GM23338 (cell line): ENCODE data around the gene ZFPL1. TPM values are rescaled to one million over a fixed set of nuclear protein-coding genes. Genes with fewer than 3 reads are reported as not detected.
A peak's percentile ranks its signal among the peaks of the same experiment; 100 is the strongest.

ENCODE experiments used
- ATAC-seq: fragments of 200-7000 bp; cut with Tn5 transposase; 3 replicates; pipeline ENCODE4 v1.9.1; 2020
- DNase-seq: peaks from one replicate; pipeline ENCODE4 v3.0.0-alpha.2; 2015; ENCODE audit warnings: low spot score
- H2AFZ ChIP-seq: fragments of 200-600 bp; sonication (generic); 2 replicates; pipeline ENCODE4 v1.8.0; 2016; ENCODE audit warnings: antibody characterized with exemption, mild to moderate bottlenecking, moderate library complexity
- H3F3A ChIP-seq: fragments of 200-600 bp; sonication (generic); replicated peaks from 2 replicates; pipeline ENCODE4 v1.8.0; 2017; ENCODE audit warnings: antibody characterized with exemption, mixed run types, low read depth
- H3K27ac ChIP-seq: fragments of 200-600 bp; sonication (generic); 2 replicates; pipeline ENCODE4 v1.6.1; 2016; ENCODE audit warnings: low read depth
- H3K27me3 ChIP-seq: fragments of 200-600 bp; sonication (generic); 2 replicates; pipeline ENCODE4 v1.8.0; 2016; ENCODE audit warnings: mild to moderate bottlenecking, mixed run types, moderate library complexity; ENCODE audit not compliant: insufficient read depth
- H3K36me3 ChIP-seq: fragments of 200-600 bp; sonication (generic); 2 replicates; pipeline ENCODE4 v1.8.0; 2016; ENCODE audit warnings: mild to moderate bottlenecking; ENCODE audit not compliant: insufficient read depth
- H3K4me1 ChIP-seq: fragments of 200-600 bp; sonication (generic); 2 replicates; pipeline ENCODE4 v1.8.0; 2016; ENCODE audit warnings: mild to moderate bottlenecking, moderate library complexity; ENCODE audit not compliant: insufficient read depth
- H3K4me2 ChIP-seq: fragments of 200-600 bp; sonication (generic); 2 replicates; pipeline ENCODE4 v1.7.1; 2017; ENCODE audit warnings: mixed run types
- H3K4me3 ChIP-seq: fragments of 200-600 bp; sonication (generic); 2 replicates; pipeline ENCODE4 v1.6.1; 2016; ENCODE audit warnings: mixed run types
- H3K79me2 ChIP-seq: fragments of 200-600 bp; sonication (generic); replicated peaks from 2 replicates; pipeline ENCODE4 v1.8.0; 2017; ENCODE audit warnings: mild to moderate bottlenecking; ENCODE audit not compliant: insufficient read depth
- H3K9me2 ChIP-seq: fragments of 200-600 bp; sonication (generic); 2 replicates; pipeline ENCODE4 v1.8.0; 2017; ENCODE audit not compliant: insufficient read depth
- H4K20me1 ChIP-seq: fragments of 200-600 bp; sonication (generic); replicated peaks from 2 replicates; pipeline ENCODE4 v1.8.0; 2017; ENCODE audit warnings: mild to moderate bottlenecking; ENCODE audit not compliant: insufficient read depth
- H3K27ac Mint-ChIP-seq: 2 replicates; pipeline ENCODE4 v1.8.0; 2020; ENCODE audit warnings: inconsistent platforms, mild to moderate bottlenecking, moderate library complexity, mixed read lengths
- H3K27me3 Mint-ChIP-seq: 3 replicates; pipeline ENCODE4 v1.8.0; 2022; ENCODE audit warnings: low read depth, mild to moderate bottlenecking, moderate library complexity, mixed read lengths, inconsistent platforms; ENCODE audit not compliant: insufficient read depth, poor library complexity
- H3K36me3 Mint-ChIP-seq: 3 replicates; pipeline ENCODE4 v1.8.0; 2021; ENCODE audit warnings: low read depth, mild to moderate bottlenecking, inconsistent platforms, moderate library complexity, mixed read lengths
- H3K4me1 Mint-ChIP-seq: 3 replicates; pipeline ENCODE4 v1.8.0; 2020; ENCODE audit warnings: mild to moderate bottlenecking, inconsistent platforms, mixed read lengths
- H3K4me3 Mint-ChIP-seq: 3 replicates; pipeline ENCODE4 v1.8.0; 2021; ENCODE audit warnings: moderate library complexity, mild to moderate bottlenecking, inconsistent platforms, mixed read lengths
- H3K9me3 Mint-ChIP-seq: 3 replicates; pipeline ENCODE4 v1.8.0; 2020; ENCODE audit warnings: moderate library complexity, mild to moderate bottlenecking, inconsistent platforms, mixed read lengths
- CREB1 ChIP-seq: fragments of 250-450 bp; sonication (Bioruptor Pico); IDR thresholded peaks from 2 replicates; pipeline ENCODE4 v1.5.0; 2020; ENCODE audit warnings: low read depth, mild to moderate bottlenecking, moderate library complexity
- CTCF ChIP-seq, 2 experiments: fragments of 200-600 bp in 1 of 2; sonication (generic) in 1 of 2; conservative IDR thresholded peaks; 2 replicates each; pipeline versions ENCODE4 v1.5.1 to v1.6.1; 2016 to 2017; ENCODE audit warnings: antibody characterized with exemption in 2 of 2, low read depth in 2 of 2, mild to moderate bottlenecking in 2 of 2, moderate library complexity in 1 of 2
- ETS1 ChIP-seq: IDR thresholded peaks from 2 replicates; pipeline ENCODE4 v1.6.1; 2016; ENCODE audit warnings: antibody characterized with exemption
- EZH2 ChIP-seq: fragments of 200-600 bp; sonication (generic); IDR thresholded peaks from one replicate; pipeline ENCODE4 v1.8.0; 2017; ENCODE audit warnings: antibody characterized with exemption, mild to moderate bottlenecking, low read depth; ENCODE audit not compliant: unreplicated experiment
- EZH2phosphoT487 ChIP-seq: fragments of 200-600 bp; sonication (generic); IDR thresholded peaks from one replicate; pipeline ENCODE4 v1.8.1; 2018; ENCODE audit warnings: antibody characterized with exemption; ENCODE audit not compliant: unreplicated experiment
- JUNB ChIP-seq: IDR thresholded peaks from one replicate; pipeline ENCODE4 v1.6.1; 2016; ENCODE audit warnings: antibody characterized with exemption; ENCODE audit not compliant: unreplicated experiment
- NANOG ChIP-seq: IDR thresholded peaks from 2 replicates; pipeline ENCODE4 v1.6.1; 2016; ENCODE audit warnings: antibody characterized with exemption, borderline replicate concordance
- STAT1 ChIP-seq: IDR thresholded peaks from one replicate; pipeline ENCODE4 v1.6.1; 2016; ENCODE audit warnings: antibody characterized with exemption; ENCODE audit not compliant: unreplicated experiment
- ZNF114 ChIP-seq: fragments of 250-450 bp; sonication (Bioruptor Pico); IDR thresholded peaks from 2 replicates; pipeline ENCODE4 v1.5.0; 2020; ENCODE audit warnings: mild to moderate bottlenecking, moderate library complexity
- ZNF331 ChIP-seq: fragments of 250-450 bp; sonication (Bioruptor Pico); IDR thresholded peaks from 2 replicates; pipeline ENCODE4 v1.5.0; 2020; ENCODE audit warnings: low read depth, mild to moderate bottlenecking, moderate library complexity
- polyA plus RNA-seq: library from polyadenylated mRNA; unstranded; fragments of >200 nt; fragmentation: Nextera tagmentation; extraction: Ambion mirVana; gene quantifications from 2 replicates; pipeline ENCODE4 v1.2.1, GENCODE V29; 2016
- total RNA-seq: library from RNA; depleted of rRNA; stranded (reverse); fragments of >200 nt; shearing (Covaris generic); gene quantifications from 2 replicates; pipeline ENCODE4 v1.2.3, GENCODE V29; 2014
- TF ChIP-seq, protein P1 (sequence below): fragments of 250-450 bp; sonication (Bioruptor Pico); IDR thresholded peaks from 2 replicates; pipeline ENCODE4 v1.5.0; 2020; ENCODE audit warnings: mild to moderate bottlenecking, moderate library complexity

ZFPL1 gene
- total and polyA plus RNA-seq, 2 experiments from 2014 or later, result 26.3 to 26.8 TPM

GRCh38 chr11:65045061-65045460 lies 39.0 kb upstream of the ZFPL1 start:
- Histone ChIP-seq H3K9me2 (no peaks in the 10 kb centered on the region), H3K27ac (no peak overlapping the region), H3K4me2 (no peak overlapping the region), H3K79me2 (peaks cover 18% of the 10 kb centered on the region), H3K4me3 (no peak overlapping the region), H3K27me3 (peaks cover 7% of the 10 kb centered on the region; the same call in 1 of the 2 replicates), H3F3A (0 out of 2 replicates have a peak, but pooled peaks cover 8% of the 10 kb centered on the region), H3K4me1 (peaks cover 3% of the 10 kb centered on the region; the same call in 1 of the 2 replicates), H3K36me3 (no peaks in the 10 kb centered on the region), H2AFZ (no peak overlapping the region), H4K20me1 (peaks cover 11% of the 10 kb centered on the region)
- Mint-ChIP-seq H3K36me3 (peaks cover 17% of the 10 kb centered on the region), H3K4me3 (no peak overlapping the region), H3K27me3 (peaks cover 8% of the 10 kb centered on the region), H3K27ac (no peak overlapping the region), H3K4me1 (peaks cover 17% of the 10 kb centered on the region), H3K9me3 (no peaks in the 10 kb centered on the region)
- ATAC-seq, result no peak
- no peak for DNase-seq
- TF ChIP-seq, protein P1, sequence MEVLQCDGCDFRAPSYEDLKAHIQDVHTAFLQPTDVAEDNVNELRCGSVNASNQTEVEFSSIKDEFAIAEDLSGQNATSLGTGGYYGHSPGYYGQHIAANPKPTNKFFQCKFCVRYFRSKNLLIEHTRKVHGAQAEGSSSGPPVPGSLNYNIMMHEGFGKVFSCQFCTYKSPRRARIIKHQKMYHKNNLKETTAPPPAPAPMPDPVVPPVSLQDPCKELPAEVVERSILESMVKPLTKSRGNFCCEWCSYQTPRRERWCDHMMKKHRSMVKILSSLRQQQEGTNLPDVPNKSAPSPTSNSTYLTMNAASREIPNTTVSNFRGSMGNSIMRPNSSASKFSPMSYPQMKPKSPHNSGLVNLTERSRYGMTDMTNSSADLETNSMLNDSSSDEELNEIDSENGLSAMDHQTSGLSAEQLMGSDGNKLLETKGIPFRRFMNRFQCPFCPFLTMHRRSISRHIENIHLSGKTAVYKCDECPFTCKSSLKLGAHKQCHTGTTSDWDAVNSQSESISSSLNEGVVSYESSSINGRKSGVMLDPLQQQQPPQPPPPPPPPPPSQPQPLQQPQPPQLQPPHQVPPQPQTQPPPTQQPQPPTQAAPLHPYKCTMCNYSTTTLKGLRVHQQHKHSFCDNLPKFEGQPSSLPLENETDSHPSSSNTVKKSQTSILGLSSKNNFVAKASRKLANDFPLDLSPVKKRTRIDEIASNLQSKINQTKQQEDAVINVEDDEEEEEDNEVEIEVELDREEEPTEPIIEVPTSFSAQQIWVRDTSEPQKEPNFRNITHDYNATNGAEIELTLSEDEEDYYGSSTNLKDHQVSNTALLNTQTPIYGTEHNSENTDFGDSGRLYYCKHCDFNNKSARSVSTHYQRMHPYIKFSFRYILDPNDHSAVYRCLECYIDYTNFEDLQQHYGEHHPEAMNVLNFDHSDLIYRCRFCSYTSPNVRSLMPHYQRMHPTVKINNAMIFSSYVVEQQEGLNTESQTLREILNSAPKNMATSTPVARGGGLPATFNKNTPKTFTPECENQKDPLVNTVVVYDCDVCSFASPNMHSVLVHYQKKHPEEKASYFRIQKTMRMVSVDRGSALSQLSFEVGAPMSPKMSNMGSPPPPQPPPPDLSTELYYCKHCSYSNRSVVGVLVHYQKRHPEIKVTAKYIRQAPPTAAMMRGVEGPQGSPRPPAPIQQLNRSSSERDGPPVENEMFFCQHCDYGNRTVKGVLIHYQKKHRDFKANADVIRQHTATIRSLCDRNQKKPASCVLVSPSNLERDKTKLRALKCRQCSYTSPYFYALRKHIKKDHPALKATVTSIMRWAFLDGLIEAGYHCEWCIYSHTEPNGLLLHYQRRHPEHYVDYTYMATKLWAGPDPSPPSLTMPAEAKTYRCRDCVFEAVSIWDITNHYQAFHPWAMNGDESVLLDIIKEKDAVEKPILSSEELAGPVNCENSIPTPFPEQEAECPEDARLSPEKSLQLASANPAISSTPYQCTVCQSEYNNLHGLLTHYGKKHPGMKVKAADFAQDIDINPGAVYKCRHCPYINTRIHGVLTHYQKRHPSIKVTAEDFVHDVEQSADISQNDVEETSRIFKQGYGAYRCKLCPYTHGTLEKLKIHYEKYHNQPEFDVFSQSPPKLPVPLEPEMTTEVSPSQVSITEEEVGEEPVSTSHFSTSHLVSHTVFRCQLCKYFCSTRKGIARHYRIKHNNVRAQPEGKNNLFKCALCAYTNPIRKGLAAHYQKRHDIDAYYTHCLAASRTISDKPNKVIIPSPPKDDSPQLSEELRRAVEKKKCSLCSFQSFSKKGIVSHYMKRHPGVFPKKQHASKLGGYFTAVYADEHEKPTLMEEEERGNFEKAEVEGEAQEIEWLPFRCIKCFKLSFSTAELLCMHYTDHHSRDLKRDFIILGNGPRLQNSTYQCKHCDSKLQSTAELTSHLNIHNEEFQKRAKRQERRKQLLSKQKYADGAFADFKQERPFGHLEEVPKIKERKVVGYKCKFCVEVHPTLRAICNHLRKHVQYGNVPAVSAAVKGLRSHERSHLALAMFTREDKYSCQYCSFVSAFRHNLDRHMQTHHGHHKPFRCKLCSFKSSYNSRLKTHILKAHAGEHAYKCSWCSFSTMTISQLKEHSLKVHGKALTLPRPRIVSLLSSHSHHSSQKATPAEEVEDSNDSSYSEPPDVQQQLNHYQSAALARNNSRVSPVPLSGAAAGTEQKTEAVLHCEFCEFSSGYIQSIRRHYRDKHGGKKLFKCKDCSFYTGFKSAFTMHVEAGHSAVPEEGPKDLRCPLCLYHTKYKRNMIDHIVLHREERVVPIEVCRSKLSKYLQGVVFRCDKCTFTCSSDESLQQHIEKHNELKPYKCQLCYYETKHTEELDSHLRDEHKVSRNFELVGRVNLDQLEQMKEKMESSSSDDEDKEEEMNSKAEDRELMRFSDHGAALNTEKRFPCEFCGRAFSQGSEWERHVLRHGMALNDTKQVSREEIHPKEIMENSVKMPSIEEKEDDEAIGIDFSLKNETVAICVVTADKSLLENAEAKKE (CRISPR knock-in tag), result no peak
- TF ChIP-seq CTCF (conservative IDR thresholded peaks at IDR 0.05; ENCODE audit: low read depth in 2 of 2), result peak in 1 of 2 experiments; percentile 30; a peak in 1 of 4 replicates

DNA sequence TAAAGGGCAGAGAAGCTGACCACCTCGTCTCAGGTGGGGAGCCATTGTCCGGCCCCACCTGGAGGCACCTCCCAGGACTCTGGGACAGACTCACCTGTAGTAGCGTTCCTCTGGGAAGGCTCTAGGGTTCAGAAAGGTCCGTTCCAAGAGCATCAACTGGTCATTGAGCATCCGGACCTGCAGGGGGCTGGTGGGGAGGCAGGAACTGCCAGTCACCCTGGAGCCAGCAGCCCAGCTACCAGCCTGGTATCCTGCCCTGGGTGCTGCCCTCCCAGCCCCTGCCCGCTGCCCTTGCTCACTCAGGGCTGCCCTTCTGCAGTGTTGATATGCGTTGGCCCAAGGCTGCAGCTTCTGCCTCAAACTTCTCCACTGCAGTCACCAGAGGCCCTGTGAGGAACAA lies 38.3 kb upstream of the ZFPL1 start:
- H3K27ac Mint-ChIP-seq, result no peak overlapping the region
- peaks cover 7% of the 10 kb centered on the region; the same call in 1 of the 2 replicates for H3K27me3 ChIP-seq
- no peak for TF ChIP-seq EZH2phosphoT487
- no peak for TF ChIP-seq ETS1
- TF ChIP-seq NANOG, result no peak
- TF ChIP-seq ZNF114 (CRISPR knock-in tag), result no peak
- no peak for TF ChIP-seq STAT1
- no peak for TF ChIP-seq CTCF (conservative IDR thresholded peaks at IDR 0.05; ENCODE audit: low read depth in 2 of 2)
- no peak for TF ChIP-seq ZNF331 (CRISPR knock-in tag)
- no peak for TF ChIP-seq EZH2
- TF ChIP-seq CREB1 (CRISPR knock-in tag), result no peak
- TF ChIP-seq JUNB, result no peak

More for the DNA sequence above, 38.3 kb upstream of the ZFPL1 start:
- Histone ChIP-seq H3K36me3 (no peaks in the 10 kb centered on the region), H3K9me2 (no peaks in the 10 kb centered on the region), H2AFZ (no peak overlapping the region), H3K4me1 (peaks cover 3% of the 10 kb centered on the region; the same call in 1 of the 2 replicates), H3K79me2 (peaks cover 18% of the 10 kb centered on the region), H3K27ac (no peak overlapping the region), H3K4me2 (no peak overlapping the region), H3F3A (0 out of 2 replicates have a peak, but pooled peaks cover 6% of the 10 kb centered on the region), H4K20me1 (peaks cover 11% of the 10 kb centered on the region), H3K4me3 (no peak overlapping the region)
- no peak for ATAC-seq
- Mint-ChIP-seq H3K4me3 (no peak overlapping the region), H3K9me3 (no peaks in the 10 kb centered on the region), H3K4me1 (peaks cover 17% of the 10 kb centered on the region), H3K27me3 (peaks cover 8% of the 10 kb centered on the region), H3K36me3 (peaks cover 17% of the 10 kb centered on the region)
- DNase-seq, result peak; percentile 28
